ENCODE data around the gene MC1R.
"Not testable (repeated sequence)": the region's sequence is repeated elsewhere in the genome, so short reads cannot be mapped to it uniquely, and the experiment has no call there.

DNA sequence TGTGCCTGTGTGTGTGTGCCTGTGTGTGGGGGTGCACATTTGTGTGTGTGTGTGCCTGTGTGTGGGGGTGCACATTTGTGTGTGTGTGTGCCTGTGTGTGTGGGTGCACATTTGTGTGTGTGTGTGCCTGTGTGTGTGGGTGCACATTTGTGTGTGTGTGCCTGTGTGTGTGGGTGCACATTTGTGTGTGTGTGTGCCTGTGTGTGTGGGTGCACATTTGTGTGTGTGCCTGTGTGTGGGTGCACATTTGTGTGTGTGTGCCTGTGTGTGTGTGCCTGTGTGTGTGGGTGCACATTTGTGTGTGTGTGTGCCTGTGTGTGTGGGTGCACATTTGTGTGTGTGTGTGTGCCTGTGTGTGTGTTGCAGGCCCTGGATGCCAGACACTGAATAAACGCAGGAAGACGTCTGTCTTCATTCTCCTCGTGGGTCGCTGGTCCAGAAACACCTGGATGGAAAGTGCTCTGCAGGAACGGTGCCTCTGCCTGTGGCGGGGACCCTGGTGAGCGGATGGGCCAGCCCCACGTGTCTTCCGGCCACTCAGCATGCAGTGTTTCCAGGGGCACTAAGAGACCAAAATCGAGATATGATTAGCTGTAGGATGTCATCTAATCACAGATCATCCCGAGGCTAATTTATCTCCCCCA, 3.9 kb upstream of the MC1R start:
- not testable (repeated sequence) for TF ChIP-seq POLR2AphosphoS5 (IDR thresholded peaks at IDR 0.05; ENCODE audit: low read depth, low read length); NRF1 (IDR thresholded peaks at IDR 0.05; ENCODE audit: low read depth, low read length); RNF2 (IDR thresholded peaks at IDR 0.05; ENCODE audit: borderline replicate concordance, low read depth, low read length, missing control alignments, poor library complexity, severe bottlenecking)
